Globus pallidus (tissue), 1 donor: Measurements from ENCODE around the gene THADA.
A peak's percentile ranks its signal among the peaks of the same experiment; 100 is the strongest.

Source experiments
- DNase-seq: peaks from one replicate; pipeline ENCODE4 v3.0.0-alpha.2; 2015; ENCODE audit warnings: low spot score

The THADA gene

GRCh38 chr2:43325107-43325811 lies 270.6 kb downstream of the THADA start:
- no peak for DNase-seq

- DNase-seq = no peak
Measured at GRCh38 chr2:43324259-43325106, 271.4 kb downstream of the THADA start.

- DNase-seq = no peak
Measured at GRCh38 chr2:43323857-43324256, 272.0 kb downstream of the THADA start.

- no peak for DNase-seq
Measured at GRCh38 chr2:43321446-43321845, 274.4 kb downstream of the THADA start.

- DNase-seq = no peak
Measured at GRCh38 chr2:43319541-43319940, 276.3 kb downstream of the THADA start.

GRCh38 chr2:43318791-43319190 lies 277.0 kb downstream of the THADA start:
- no peak for DNase-seq

GRCh38 chr2:43317680-43318079 lies 278.2 kb downstream of the THADA start:
- no peak for DNase-seq

- no peak for DNase-seq
Measured at GRCh38 chr2:43317194-43317593, 278.6 kb downstream of the THADA start.

- no peak for DNase-seq
Measured at GRCh38 chr2:43315482-43315881, 280.4 kb downstream of the THADA start.

GRCh38 chr2:43314299-43314927 lies 281.4 kb downstream of the THADA start:
- DNase-seq = no peak

- no peak for DNase-seq
Measured at GRCh38 chr2:43313642-43314017, 282.2 kb downstream of the THADA start.

GRCh38 chr2:43312755-43313641 lies 282.8 kb downstream of the THADA start:
- no peak for DNase-seq

GRCh38 chr2:43311276-43311675 lies 284.6 kb downstream of the THADA start:
- DNase-seq = no peak

- DNase-seq = no peak
Measured at GRCh38 chr2:43309935-43310334, 285.9 kb downstream of the THADA start.

- DNase-seq = no peak
Measured at GRCh38 chr2:43307973-43308372, 287.9 kb downstream of the THADA start.

- no peak for DNase-seq
Measured at GRCh38 chr2:43307046-43307445, 288.8 kb downstream of the THADA start.

- DNase-seq = no peak
Measured at GRCh38 chr2:43306197-43306596, 289.6 kb downstream of the THADA start.

- peak; percentile 23 for DNase-seq
Measured at GRCh38 chr2:43305517-43305916, 290.3 kb downstream of the THADA start.

- DNase-seq = no peak
Measured at GRCh38 chr2:43305012-43305411, 290.8 kb downstream of the THADA start.

GRCh38 chr2:43303889-43304288 lies 291.9 kb downstream of the THADA start:
- no peak for DNase-seq

GRCh38 chr2:43302961-43303494 lies 292.8 kb downstream of the THADA start:
- no peak for DNase-seq
